ACHN (cell line): ENCODE results near the gene ZBTB16.

Source experiments
- DNase-seq: peaks from one replicate; pipeline ENCODE4 v3.0.0-alpha.2; 2015
- in situ Hi-C: cut with HindIII; loops from 2 replicates; pipeline ENCODE4 v1.10.0; 2017; ENCODE audit warnings: low sequenced_read_pairs, low pct_ligation_motif_present, low pct_unique_long_range_greater_than_20kb

ZBTB16 gene

GRCh38 chr11:114232400-114233059, 173.0 kb downstream of the ZBTB16 start:
- in situ Hi-C loops: no loop called here
- no peak for DNase-seq

- DNase-seq: no peak
Observed at GRCh38 chr11:114233755-114234154, 174.2 kb downstream of the ZBTB16 start.

GRCh38 chr11:114236829-114237228, 177.3 kb downstream of the ZBTB16 start:
- no peak for DNase-seq
- in situ Hi-C loops: no loop called here

More at GRCh38 chr11:114233755-114234154, 174.2 kb downstream of the ZBTB16 start:
- in situ Hi-C loops: no loop called here

GRCh38 chr11:114237321-114238280, 178.1 kb downstream of the ZBTB16 start:
- DNase-seq: no peak
- in situ Hi-C loops: no loop called here

GRCh38 chr11:114239753-114240161, 180.2 kb downstream of the ZBTB16 start:
- DNase-seq: no peak
- in situ Hi-C loops: no loop called here

- in situ Hi-C loops: no loop called here
- DNase-seq: no peak
Observed at GRCh38 chr11:114242032-114242431, 182.5 kb downstream of the ZBTB16 start.

- in situ Hi-C loops: no loop called here
- DNase-seq: no peak
Observed at GRCh38 chr11:114243461-114244372, 184.2 kb downstream of the ZBTB16 start.

GRCh38 chr11:114244726-114245394, 185.3 kb downstream of the ZBTB16 start:
- in situ Hi-C loops: no loop called here

GRCh38 chr11:114246321-114247069, 187.0 kb downstream of the ZBTB16 start:
- in situ Hi-C loops: no loop called here
- DNase-seq: no peak

More at GRCh38 chr11:114244726-114245394, 185.3 kb downstream of the ZBTB16 start:
- no peak for DNase-seq

GRCh38 chr11:114247070-114247789, 187.7 kb downstream of the ZBTB16 start:
- no peak for DNase-seq
- in situ Hi-C loops: no loop called here

GRCh38 chr11:114250180-114250579, 190.7 kb downstream of the ZBTB16 start:
- in situ Hi-C loops: no loop called here
- DNase-seq: no peak

GRCh38 chr11:114250993-114251814, 191.7 kb downstream of the ZBTB16 start:
- DNase-seq: no peak

GRCh38 chr11:114251815-114252337, 192.4 kb downstream of the ZBTB16 start:
- DNase-seq: no peak
- in situ Hi-C loops: no loop called here

More at GRCh38 chr11:114250993-114251814, 191.7 kb downstream of the ZBTB16 start:
- in situ Hi-C loops: no loop called here

GRCh38 chr11:114252767-114253166, 193.3 kb downstream of the ZBTB16 start:
- in situ Hi-C loops: no loop called here
- no peak for DNase-seq

- DNase-seq: no peak
- in situ Hi-C loops: no loop called here
Observed at GRCh38 chr11:114253771-114254170, 194.3 kb downstream of the ZBTB16 start.
